NCI-H1092 treated with DMSO at 0.1 percent for 48 hours (cell line): ENCODE measurements around the gene CAMK1G.

ENCODE experiments used
- DNase-seq: peaks from one replicate; lab custom pipeline; 2025; lab: John Stamatoyannopoulos, UW

Gene CAMK1G

DNA sequence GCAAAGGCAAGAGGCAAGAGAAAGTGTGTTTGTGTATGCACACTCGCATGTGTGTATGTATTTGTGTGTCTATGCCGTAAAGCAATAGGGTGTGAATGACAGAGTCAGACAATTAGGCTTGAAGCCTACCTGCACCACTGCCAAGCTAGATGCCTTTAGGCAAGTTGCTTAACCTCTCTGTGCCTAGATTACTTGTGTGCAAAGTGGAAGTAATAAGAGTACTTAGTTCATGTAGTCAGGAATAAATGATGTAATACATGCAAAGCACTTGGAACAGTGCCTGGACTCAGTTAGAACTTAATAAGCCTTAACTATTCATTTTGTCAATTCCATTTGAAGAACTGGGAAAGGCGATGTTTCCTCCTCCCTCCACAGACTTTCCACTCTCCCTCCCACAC lies 37.0 kb downstream of the CAMK1G start:
- DNase-seq: no peak

DNA sequence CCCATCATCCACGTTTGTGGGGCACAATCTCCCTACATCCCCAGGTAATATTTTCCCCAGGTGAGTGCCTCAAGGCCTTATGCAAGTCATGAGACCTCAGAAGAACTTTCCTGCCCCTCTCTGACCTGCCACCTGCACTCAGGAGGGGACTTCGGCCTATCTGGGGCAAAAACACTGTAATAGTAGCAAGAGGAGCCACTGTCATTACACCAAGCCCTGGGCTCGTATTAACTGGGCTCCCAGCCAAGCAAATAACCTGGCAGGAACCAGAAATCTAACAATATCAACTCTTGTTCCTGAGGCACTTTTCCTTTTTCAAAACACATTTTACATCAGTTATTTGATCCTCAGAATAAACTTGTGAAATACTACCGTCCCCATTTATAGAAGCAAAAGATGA lies 37.8 kb downstream of the CAMK1G start:
- DNase-seq: no peak

- no peak for DNase-seq
Measured at GRCh38 chr1:209621741-209622655, 38.5 kb downstream of the CAMK1G start.

GRCh38 chr1:209622841-209623829 lies 39.6 kb downstream of the CAMK1G start:
- DNase-seq: no peak

DNA sequence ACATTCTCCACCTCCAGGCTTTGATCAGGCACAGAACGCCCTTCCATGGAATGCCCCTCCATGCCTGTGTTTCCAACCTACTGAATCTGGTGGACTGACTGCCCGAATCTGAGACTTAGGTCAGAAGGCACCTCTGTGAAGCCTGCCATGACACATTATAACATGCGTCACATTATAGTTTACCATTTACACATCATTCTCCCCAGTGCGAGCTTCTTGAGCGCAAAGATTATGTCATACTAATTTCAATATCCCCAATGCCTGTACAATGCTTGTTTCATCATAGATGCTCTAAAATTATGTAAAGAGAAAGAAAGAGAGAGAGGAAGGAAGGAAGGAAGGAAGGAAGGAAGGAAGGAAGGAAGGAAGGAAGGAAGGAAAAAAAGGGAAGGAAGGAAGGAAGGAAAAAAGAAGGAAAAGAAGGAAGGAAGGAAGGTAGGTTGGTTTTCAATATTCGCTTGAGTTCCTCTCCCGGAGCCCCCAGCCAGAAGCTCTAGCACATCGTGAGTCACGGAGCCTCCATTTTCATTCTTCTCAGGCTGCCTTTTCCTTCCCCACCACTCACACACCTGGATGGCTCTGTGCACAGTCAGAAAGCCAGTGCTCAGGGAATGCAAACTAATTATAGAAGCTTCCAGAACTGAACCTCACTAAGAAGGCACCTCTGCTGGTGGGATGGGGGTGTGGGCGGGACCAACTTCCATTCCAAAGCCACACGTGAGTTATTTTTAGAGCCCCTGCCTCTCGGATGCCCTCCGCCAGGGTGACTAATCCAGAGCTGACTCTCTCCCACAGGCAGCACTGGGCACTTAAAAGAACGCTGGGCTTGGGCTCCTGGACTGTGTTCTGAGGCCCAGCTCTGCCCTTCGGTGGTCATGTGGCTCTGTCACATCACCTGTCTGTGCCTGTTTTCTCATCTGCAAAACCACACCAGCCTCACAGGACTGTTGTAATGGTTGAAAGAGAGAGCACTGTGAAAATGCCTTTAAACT lies 41.3 kb downstream of the CAMK1G start:
- DNase-seq: no peak

DNA sequence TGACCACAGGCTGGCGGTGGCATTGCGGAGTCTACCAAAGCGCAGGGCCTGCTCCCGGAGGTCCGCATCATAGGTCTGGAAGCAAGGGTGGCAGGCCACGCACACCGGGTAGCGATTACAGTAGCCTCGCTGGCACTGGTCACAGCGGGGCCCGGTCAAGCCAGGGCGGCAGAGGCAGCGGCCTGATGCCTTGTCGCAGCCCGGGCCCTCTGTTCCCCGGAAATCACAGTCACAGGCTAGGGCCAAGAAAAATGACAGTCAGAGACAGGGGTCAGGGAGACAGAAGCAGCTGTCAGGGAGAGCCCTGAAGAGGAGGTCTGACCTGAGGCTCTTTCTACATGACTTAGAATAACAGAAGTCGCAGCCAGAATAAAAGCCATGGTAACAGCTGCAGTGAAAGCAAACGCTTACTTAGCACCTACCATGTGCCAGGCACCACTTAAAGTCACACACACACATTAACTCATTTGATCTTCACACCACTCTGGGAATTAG lies 42.3 kb downstream of the CAMK1G start:
- no peak for DNase-seq

DNA sequence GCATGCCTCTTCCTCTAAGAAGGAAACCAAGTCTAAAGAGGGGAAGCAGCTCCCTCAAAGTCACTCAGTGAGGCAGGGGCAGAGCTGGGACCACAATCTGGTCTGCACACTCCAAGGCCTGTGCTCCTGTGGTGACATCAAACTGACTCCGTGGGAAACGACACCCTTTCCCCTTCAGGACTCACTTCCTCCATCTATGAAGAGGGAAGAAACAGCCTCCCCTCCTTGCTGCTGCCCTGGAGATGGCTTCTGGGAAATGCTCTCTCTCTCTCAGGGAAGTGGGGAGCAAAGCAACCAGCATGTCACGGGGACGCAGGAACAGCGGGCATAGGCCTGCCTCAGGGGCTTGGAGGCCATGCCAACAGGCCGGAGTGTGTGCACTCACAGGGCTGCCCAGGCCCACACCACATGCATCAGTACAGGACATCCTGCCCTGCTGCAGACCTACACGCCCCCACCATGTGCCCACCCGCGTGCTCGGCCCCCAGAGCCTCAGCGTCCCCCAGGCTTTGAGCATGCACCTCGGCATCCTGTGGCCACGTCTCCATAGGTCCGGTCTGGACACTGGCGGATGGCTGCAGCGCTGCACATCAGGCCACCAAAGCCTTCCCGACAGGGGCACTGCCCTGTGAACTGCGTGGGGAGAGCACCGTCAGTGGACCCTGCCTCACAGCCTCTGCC lies 43.0 kb downstream of the CAMK1G start:
- DNase-seq: no peak

GRCh38 chr1:209627027-209627731 lies 43.7 kb downstream of the CAMK1G start:
- no peak for DNase-seq

- DNase-seq: peak; percentile 82
Measured at GRCh38 chr1:209627732-209628196, 44.2 kb downstream of the CAMK1G start.

DNA sequence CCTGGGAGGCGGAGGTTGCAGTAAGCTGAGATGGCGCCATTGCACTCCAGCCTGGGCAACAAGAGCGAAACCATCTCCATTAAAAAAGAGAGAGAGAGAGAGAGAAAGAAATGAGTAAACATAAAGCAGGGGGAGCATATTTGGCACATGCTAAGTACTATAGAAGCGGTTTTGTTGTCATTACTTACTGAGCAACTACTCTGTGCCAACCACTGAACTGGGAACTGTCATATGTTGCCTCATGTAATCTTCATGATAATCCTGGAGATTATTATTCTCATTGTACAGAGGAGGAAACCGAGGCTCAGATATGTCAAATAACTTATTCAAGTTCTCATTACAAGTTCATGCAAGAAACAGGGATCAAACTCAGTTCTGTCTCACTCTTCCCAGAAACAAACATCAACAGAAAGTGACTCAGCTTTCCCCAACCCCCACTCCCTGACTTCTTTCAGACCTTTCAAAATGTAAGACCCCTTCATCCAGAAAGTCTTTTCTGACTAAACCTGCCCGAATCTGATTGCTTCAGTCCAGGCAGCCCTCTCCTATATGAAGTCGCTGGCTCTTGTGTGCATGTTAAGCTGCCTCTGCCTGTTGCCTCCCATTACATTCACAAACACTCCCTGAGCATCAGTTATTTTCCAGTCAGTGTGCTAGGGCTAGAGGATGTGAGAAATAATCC lies 45.2 kb downstream of the CAMK1G start:
- no peak for DNase-seq

DNA sequence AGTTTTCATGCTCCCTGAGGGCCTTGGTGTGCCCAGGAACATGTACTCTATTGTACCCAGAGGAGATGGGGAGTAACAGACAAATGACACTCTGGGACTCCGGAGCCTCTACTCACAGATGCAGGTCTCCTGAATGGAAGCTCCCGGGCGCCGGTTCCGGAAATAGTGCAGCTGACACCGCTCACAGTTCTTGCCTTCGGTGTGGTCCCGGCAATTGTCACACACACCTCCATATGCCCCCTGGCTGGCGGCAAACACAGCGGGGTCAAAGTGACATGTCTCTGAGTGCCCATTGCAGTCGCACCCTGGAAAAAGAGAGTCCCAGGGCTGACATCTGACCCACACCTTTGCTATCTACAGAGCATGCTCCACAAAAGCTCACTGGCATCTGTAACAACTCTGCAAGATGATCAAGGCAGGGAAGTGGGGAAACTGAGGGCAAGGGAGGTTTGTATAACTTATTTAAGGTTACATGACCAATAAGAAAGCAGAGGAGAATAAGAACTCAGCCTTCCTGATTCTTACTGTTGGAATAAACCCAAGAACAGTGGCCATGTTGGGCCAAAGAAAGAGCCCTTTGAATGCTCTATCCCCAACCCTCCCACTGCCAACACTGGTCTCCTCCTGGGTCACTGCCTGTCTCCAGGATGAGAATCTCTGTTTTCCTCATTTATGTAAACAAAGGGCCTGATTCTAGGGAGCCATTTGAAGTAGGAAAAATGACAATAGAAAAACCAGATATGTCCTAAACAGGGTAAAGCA lies 46.3 kb downstream of the CAMK1G start:
- DNase-seq: no peak

GRCh38 chr1:209630383-209631225 lies 47.1 kb downstream of the CAMK1G start:
- DNase-seq: no peak

DNA sequence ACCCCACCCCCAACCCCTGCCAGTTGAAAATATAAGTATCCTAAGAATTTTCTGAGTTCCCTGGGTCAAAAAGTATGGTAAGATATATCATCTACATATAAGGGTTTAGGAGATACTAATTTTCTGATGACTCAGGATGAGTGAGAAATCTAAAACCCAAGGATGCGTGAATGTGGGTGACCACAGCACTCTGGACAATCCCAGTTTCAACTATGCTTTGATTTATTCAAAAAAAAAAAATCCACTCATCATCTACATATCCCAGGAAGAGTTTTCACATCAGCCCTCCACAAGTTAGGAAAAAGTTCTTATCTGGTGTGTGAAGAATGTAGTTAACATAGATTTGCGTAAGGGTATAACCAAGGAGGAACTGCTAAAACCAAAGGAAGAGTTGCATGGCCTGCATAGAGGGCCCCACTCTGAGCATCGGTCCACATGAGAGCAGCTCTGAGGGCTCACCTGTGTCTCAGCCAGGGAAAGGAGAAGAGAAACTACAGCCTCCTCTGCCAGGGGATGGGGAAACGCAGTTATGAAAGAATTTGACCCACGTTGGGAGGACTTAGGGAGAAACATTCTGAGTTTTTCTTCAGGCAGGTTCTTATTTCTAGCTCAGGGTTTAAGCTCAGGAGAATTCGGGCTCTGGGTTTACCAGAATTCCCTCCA lies 50.0 kb downstream of the CAMK1G start:
- no peak for DNase-seq

- no peak for DNase-seq
Measured at GRCh38 chr1:209634005-209634737, 50.7 kb downstream of the CAMK1G start.

- no peak for DNase-seq
Measured at GRCh38 chr1:209635850-209636249, 52.3 kb downstream of the CAMK1G start.

- DNase-seq: no peak
Measured at GRCh38 chr1:209641832-209642172, 58.3 kb downstream of the CAMK1G start.

- DNase-seq: no peak
Measured at GRCh38 chr1:209642816-209643215, 59.3 kb downstream of the CAMK1G start.
